Natural killer cell (primary cell): Measurements from ENCODE around the gene NBL1. TPM values are rescaled to one million over a fixed set of nuclear protein-coding genes. Genes with fewer than 3 reads are reported as not detected.
"Not testable (repeated sequence)": the region's sequence is repeated elsewhere in the genome, so short reads cannot be mapped to it uniquely, and the experiment has no call there.

Experiments used
- ATAC-seq, 3 donors: fragments of 150-1000 bp in 2 of 3; fragments of 200-7000 bp in 1 of 3; cut with Tn5 transposase; 1 replicate in 1 of 3; 2 replicates in 2 of 3; pipeline ENCODE4 v1.10.0; 2021; ENCODE audit warnings: mild to moderate bottlenecking in 2 of 3, moderate library complexity in 2 of 3
- DNase-seq, 2 donors: peaks; one replicate each; pipeline versions ENCODE4 v3.0.0 to v3.0.0-alpha.2; 2013 to 2021; ENCODE audit warnings: mixed read lengths in 1 of 2
- H3K27ac ChIP-seq: one replicate; pipeline ENCODE4 v1.5.1; 2013; ENCODE audit warnings: mild to moderate bottlenecking, low read length
- H3K27me3 ChIP-seq: one replicate; pipeline ENCODE4 v1.6.1; 2013; ENCODE audit warnings: low read length; ENCODE audit not compliant: control insufficient read depth, insufficient read depth
- H3K36me3 ChIP-seq: one replicate; pipeline ENCODE4 v1.6.1; 2013; ENCODE audit warnings: low read length; ENCODE audit not compliant: control insufficient read depth, insufficient read depth
- H3K4me1 ChIP-seq: one replicate; pipeline ENCODE4 v1.6.1; 2013; ENCODE audit warnings: low read length; ENCODE audit not compliant: control insufficient read depth, insufficient read depth
- H3K4me3 ChIP-seq: one replicate; pipeline ENCODE4 v1.5.1; 2013; ENCODE audit warnings: low read length
- H3K9me3 ChIP-seq: one replicate; pipeline ENCODE4 v1.6.1; 2013; ENCODE audit warnings: low read length; ENCODE audit not compliant: control insufficient read depth, insufficient read depth
- H3K27ac Mint-ChIP-seq, 2 donors: one replicate each; pipeline ENCODE4 v1.8.0; 2022; ENCODE audit warnings: mild to moderate bottlenecking in 2 of 2, mixed read lengths in 2 of 2, moderate library complexity in 1 of 2
- H3K27me3 Mint-ChIP-seq, 2 donors: one replicate each; pipeline ENCODE4 v1.8.0; 2022; ENCODE audit warnings: low read depth in 2 of 2, mixed read lengths in 2 of 2
- H3K36me3 Mint-ChIP-seq: one replicate; pipeline ENCODE4 v1.8.0; 2022; ENCODE audit warnings: mixed read lengths
- H3K4me1 Mint-ChIP-seq, 2 donors: one replicate each; pipeline ENCODE4 v1.8.0; 2022; ENCODE audit warnings: mixed read lengths in 2 of 2
- H3K4me3 Mint-ChIP-seq: one replicate; pipeline ENCODE4 v1.8.0; 2022; ENCODE audit warnings: mild to moderate bottlenecking, moderate library complexity, mixed read lengths
- H3K9me3 Mint-ChIP-seq, 2 donors: one replicate each; pipeline ENCODE4 v1.8.0; 2022; ENCODE audit warnings: mixed read lengths in 2 of 2
- CTCF ChIP-seq: fragments of 200-600 bp; IDR thresholded peaks from one replicate; pipeline ENCODE4 v1.8.0; 2022; ENCODE audit warnings: antibody characterized with exemption
- WGBS: methylation state at CpG from one replicate; pipeline ENCODE4 v1.1.7; 2013; ENCODE audit warnings: missing lambda C conversion rate; ENCODE audit not compliant: insufficient coverage; 5-methylcytosine and 5-hydroxymethylcytosine counted together
- intact Hi-C: fragments of 100-400 bp; cut with micrococcal nuclease; formaldehyde crosslinking; loops from one replicate; pipeline ENCODE4 v1.14.2; 2022
- total RNA-seq, 4 donors: library from RNA; stranded (reverse); fragments of 120-200 nt in 1 of 4; gene quantifications; one replicate each; pipeline versions ENCODE4 v1.2.3 to v1.2.4, GENCODE V29; 2013 to 2022

Gene NBL1
- total RNA-seq, 3 donors from 2014 or later (not counting 1 experiment from before 2014, with no cell fraction given): 10.7 to 18.4 (median 11.4) TPM

GRCh38 chr1:19637606-19638005, 6.5 kb upstream of the NBL1 start:
- H3K4me1 Mint-ChIP-seq: no peaks in the 10 kb centered on the region
- no peaks in the 10 kb centered on the region for H3K9me3 ChIP-seq
- no peak overlapping the region for H3K27ac ChIP-seq
- no peak overlapping the region for H3K4me3 ChIP-seq
- no peaks in the 10 kb centered on the region for H3K36me3 ChIP-seq
- no peaks in the 10 kb centered on the region for H3K27me3 ChIP-seq
- H3K4me3 Mint-ChIP-seq: no peak overlapping the region
- 67% methylated on average over 9 of the region's 10 CpGs for WGBS
- DNase-seq: no peak
- no peaks in the 10 kb centered on the region for H3K36me3 Mint-ChIP-seq
- no peaks in the 10 kb centered on the region for H3K9me3 Mint-ChIP-seq
- H3K27ac Mint-ChIP-seq: no peak overlapping the region
- intact Hi-C loops: no loop called here
- no peak for ATAC-seq
- H3K4me1 ChIP-seq: no peaks in the 10 kb centered on the region
- H3K27me3 Mint-ChIP-seq: peaks cover under 1 to 6% of the 10 kb centered on the region in 2 donors
- TF ChIP-seq CTCF: no peak

GRCh38 chr1:19639228-19639627, 4.9 kb upstream of the NBL1 start:
- H3K4me1 Mint-ChIP-seq: peaks cover 6 to 10% of the 10 kb centered on the region in 2 donors
- H3K36me3 ChIP-seq, H3K9me3 ChIP-seq, H3K4me3 Mint-ChIP-seq, H3K4me1 ChIP-seq, H3K27me3 ChIP-seq, H3K27ac ChIP-seq, intact Hi-C loops, ATAC-seq, H3K36me3 Mint-ChIP-seq, H3K27ac Mint-ChIP-seq, H3K4me3 ChIP-seq, H3K9me3 Mint-ChIP-seq, DNase-seq: not testable (repeated sequence)
- H3K27me3 Mint-ChIP-seq: peaks cover 11 to 16% of the 10 kb centered on the region in 2 donors
- WGBS: 77% methylated on average over 10 of the region's 10 CpGs

GRCh38 chr1:19639999-19640362, 4.1 kb upstream of the NBL1 start:
- H3K27me3 ChIP-seq: peaks cover 12% of the 10 kb centered on the region
- ATAC-seq: no peak
- 93% methylated on average over 3 of the region's 3 CpGs for WGBS
- peaks cover 12% of the 10 kb centered on the region for H3K4me1 ChIP-seq
- no peaks in the 10 kb centered on the region for H3K9me3 ChIP-seq
- no peak overlapping the region for H3K27ac ChIP-seq
- intact Hi-C loops: no loop called here
- Mint-ChIP-seq H3K4me3 (no peak overlapping the region), H3K27ac (no peak overlapping the region), H3K36me3 (no peaks in the 10 kb centered on the region), H3K9me3 (no peaks in the 10 kb centered on the region), H3K27me3 (peaks cover 11 to 20% of the 10 kb centered on the region in 2 donors), H3K4me1 (peaks cover 11 to 15% of the 10 kb centered on the region in 2 donors)
- DNase-seq: no peak
- H3K4me3 ChIP-seq: no peak overlapping the region
- H3K36me3 ChIP-seq: no peaks in the 10 kb centered on the region
- TF ChIP-seq CTCF: no peak

DNA sequence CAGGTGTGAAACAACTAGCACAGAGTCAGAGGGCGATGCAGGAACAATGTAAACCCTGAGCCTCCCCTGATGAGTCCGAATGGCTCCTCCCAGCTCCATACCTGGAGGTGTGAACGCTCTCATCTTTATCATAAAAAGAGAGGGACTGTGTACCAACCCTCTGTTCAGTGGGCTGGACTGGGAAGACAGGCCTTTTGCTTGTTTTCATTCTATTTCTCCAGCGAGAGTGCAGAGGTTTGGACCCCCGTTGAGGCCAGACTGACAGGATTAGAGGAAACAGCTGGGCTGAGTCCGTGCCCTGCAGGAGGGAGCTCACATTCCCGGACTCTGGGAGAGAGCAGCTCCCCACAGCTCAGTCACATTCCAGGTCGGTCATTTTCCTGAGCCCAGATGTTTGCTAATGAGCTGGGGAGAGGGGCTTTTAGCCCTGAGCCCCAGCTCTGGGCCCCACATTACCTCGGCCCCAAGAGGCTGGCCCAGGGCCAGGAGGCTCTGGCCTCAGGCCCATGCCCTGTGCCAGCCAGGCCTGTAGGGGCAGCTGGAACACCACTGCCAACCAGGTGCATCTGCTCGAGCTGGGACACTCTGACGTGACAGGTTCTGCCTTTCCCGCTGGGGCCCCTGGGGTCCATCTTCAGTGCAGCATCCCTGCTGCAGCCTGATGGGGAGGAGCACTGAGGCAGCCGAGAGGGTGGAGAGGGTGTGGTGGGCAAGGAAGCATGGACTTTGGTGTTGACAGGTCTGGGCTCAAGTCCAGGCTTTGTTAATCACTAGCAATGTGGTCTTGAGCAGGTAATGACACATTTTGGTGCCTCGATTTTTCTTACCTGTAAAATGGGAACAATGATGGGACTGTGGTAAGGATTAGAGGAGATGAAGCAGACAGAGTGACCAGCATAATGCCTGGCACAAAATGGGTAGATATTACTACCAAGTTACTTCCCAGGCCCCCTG, 3.5 kb upstream of the NBL1 start:
- H3K4me3 Mint-ChIP-seq: no peak overlapping the region
- H3K9me3 ChIP-seq: no peaks in the 10 kb centered on the region
- H3K4me3 ChIP-seq: no peak overlapping the region
- no peak for ATAC-seq
- WGBS: 63% methylated on average over 14 of the region's 14 CpGs
- no peak overlapping the region for H3K27ac Mint-ChIP-seq
- intact Hi-C loops: no loop called here
- no peak overlapping the region for H3K27ac ChIP-seq
- DNase-seq: no peak
- no peaks in the 10 kb centered on the region for H3K36me3 ChIP-seq
- no peak for TF ChIP-seq CTCF
- peaks cover 18% of the 10 kb centered on the region for H3K4me1 ChIP-seq
- H3K27me3 ChIP-seq: peaks cover 17% of the 10 kb centered on the region
- H3K9me3 Mint-ChIP-seq: no peaks in the 10 kb centered on the region
- H3K27me3 Mint-ChIP-seq: peaks cover 11 to 21% of the 10 kb centered on the region in 2 donors
- no peaks in the 10 kb centered on the region for H3K36me3 Mint-ChIP-seq
- peaks cover 12 to 17% of the 10 kb centered on the region in 2 donors for H3K4me1 Mint-ChIP-seq
